HG02884 (cell line): Measurements from ENCODE around the gene JAG2.

ENCODE experiments used
- ATAC-seq: cut with Tn5 transposase; IDR thresholded peaks from one replicate; pipeline ENCODE4 v1.9.1; 2021; ENCODE audit warnings: mild to moderate bottlenecking, moderate library complexity; ENCODE audit not compliant: unreplicated experiment

JAG2 gene

DNA sequence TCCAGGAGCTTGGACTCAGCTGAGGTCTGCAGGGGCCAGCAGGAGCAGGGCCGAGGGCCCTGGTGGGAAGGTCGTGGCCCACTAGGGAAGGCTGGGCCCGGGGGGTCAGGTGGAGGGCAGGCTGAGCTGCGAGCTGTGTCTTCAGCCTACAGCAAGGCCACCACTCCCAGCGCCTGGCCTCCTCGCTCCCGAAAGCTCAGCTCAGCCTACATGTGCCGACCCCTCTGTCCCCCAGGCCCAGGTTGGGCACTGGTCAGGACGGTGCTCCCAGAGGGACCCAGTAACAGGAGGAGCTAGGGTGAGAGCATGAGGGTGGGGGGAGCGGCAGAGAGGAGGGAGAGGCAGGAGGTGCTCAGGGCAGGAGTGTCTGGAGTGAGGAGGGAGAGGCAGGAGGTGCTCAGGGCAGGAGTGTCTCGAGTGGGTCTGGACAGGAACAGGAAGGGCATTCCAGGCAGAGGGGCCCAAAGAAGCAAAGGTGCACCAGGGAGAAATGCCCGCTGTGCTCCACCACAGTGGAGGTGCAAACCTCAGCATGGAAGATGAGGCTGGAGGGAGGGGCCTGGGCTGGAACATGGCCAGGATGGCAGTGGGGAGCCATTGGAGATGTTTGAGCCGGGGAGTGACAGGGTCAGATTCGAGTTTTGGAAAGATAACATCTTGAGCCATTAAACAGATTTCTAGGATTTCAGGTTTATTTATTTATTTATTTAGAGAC is 74.2 kb downstream of the JAG2 start:
- no peak for ATAC-seq

DNA sequence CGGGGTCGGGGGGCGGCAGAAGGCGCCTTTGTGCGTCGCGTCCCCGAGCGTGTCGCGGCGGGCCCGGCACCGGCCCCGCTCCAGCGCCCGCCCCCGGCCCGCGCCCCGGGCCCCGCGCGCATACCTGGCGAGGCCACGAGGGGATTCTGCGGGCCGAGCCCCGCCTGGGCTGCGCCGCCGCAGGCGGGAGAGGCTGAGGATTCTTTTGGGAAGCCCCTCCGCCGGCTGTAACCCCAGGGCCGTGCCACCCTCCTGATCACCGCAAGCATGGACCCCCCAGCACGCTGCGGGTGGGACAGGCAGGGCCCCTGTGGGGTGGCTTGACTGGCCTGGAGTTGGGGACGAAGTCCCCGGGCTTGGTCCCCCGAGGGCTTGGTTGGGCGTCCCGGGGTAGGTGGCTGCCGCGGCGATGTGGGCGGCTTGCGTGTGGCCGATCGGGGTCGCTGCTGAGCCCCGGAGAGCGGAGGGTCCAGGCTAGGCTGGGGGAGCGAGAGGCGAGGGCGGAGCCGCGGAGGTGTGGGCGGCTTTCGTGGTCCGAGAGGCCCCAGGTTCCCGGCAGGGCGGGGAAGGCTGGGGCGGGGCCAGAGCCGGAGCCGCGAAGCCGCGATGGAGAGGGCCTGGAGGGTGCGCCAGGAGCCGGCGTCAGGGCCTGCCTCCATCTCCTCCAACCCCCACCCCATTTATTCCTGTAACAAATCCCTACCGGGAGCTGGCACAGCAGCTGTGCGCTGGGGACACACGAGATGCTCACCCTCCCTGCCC is 75.0 kb downstream of the JAG2 start:
- no peak for ATAC-seq

DNA sequence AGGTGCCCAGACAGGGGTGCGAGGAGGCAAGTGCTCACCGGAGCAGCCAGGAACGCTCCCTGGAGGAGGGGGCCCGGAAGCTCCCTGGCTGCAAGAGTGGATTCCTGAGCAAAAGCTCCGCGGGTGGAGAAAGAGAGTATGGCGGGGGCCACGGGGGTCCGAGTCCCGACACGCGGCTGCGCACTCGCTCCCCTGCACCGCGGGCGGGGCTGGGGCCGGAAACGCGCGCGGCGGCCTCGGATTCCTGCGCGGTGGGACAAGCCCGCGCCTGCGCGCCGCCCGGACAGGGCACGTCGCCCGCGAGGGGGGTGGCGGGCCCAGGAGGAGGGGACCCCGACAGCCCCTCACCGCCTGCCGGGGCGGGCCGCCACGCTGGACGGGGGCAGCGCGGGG is 75.5 kb downstream of the JAG2 start:
- ATAC-seq = no peak

DNA sequence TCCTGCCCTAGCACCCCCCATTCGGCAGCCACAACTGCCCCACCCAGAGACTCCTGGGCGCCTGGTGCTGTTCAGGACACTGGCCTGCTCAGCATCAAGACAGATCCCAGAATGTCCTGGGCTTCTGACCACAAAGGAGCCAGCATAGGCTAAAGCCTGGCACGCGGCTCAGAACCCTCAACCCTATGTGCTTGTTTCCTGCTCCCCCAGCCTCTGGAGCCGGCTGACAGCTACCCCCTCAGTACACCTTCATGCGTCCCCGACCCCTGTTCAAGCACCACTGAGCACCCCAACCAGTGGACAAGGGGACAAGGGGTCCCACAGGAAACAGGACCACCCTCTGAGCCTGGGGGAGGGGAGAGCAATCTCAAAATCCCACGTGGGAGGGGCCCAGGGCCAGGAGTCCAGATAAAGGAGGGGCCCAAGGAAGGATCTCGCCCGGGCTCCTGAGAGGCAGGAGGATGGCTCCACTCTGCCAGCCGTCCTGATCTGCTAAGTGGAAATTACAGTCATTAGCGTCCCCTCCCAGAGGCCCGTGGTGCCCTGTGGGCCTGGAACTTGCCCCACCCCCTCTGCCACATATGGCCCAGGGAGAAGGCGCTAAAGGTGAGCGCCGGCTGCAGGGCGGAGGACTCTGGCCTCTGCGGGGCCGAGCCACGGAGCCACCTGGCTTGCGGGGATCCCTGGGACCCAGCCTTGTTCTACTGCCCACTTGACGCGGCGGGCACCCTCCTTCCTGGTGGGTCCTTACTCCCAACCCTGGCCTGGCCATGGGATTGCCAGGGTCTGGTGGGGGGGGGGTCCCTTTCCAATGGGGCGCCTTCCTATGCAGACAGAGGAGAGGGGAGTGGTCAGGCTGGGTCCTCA is 76.2 kb downstream of the JAG2 start:
- ATAC-seq = no peak

DNA sequence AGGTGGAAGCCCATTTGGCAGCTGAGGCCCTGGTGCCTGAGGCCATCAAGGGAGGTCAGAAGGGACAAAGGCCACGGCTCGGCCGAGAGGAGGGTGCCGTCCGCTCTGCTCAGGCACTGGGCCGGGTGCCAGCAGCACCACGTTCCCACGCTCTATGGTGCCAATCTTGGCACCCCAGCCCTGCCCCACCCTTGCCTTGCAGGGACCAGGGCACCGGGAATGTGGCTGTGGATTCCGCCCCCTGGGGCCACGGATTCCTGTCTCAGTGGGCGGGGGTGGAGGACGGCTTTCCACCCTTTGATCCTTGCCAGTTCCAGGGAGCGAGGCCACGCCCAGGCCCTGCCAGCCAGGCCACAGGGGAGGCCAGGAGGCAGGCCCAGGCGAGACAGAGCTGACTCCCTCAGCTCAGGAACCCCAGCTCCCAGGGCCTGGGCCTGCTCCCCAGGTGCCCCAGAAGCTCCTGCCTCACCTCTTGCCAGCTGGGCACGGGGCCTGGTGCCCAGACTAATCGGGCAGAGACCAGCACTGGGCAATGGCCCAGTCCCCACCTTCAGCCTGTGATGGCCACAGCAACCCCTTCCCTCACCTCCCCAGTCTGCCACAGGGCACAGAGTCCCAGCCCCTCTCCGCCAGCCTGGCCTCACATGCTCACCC is 76.9 kb downstream of the JAG2 start:
- no peak for ATAC-seq

DNA sequence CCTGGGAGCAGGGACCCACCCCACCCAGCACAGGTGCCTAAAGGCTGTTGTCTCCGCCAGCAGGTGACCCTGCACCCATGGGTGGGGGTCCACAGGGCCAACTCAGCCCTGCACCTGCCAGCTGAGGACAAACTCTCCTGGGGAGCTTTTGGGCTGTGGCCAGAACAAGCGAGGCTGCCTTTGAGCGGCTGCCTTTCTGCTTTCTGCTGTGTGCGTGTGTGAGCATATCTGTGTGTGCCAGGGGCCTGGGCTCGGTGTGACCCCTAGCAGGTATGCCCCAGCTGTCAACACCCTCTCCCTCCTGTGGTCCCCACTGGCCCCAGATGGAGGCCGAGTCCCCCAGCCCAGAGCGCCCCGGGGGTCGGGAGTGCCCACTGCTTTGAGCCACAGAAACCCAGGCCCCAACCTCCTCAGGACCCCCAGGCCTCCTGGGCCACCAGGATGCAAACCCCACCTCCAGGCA is 77.5 kb downstream of the JAG2 start:
- no peak for ATAC-seq
